Measurements from ENCODE around the gene ELMO1.

ELMO1 gene

DNA sequence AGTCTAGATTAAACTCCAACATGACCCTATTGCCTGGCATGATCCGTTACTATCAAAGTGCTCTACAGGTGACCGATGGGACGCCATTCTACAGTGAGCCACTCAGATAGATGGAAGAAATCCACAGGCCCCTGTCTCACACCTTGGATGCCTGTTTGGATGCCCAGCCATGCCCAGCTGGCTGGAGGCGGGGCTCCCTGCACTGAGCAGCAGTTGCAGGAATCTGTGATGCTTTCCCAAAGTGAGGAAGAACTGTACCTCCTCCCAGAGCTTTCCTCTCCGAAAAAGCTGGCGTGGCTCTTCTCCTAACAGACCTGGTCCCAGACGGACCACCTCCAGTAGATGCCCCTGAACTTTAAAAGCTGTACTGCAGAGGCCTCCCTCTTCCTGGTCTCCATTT lies 253.3 kb downstream of the ELMO1 start:
- DNase-seq (ENCODE audit: low read depth), result no peak
- H3K4me3 ChIP-seq (ENCODE audit: low read depth, low read length), result no peak overlapping the region
- in situ Hi-C loops (cut with HindIII; ENCODE audit: low sequenced_read_pairs), result loop anchor here (5.0 kb wide), 1 partner anchor 703 kb away; no protein-coding TSS in a partner anchor
- TF ChIP-seq, protein P1, sequence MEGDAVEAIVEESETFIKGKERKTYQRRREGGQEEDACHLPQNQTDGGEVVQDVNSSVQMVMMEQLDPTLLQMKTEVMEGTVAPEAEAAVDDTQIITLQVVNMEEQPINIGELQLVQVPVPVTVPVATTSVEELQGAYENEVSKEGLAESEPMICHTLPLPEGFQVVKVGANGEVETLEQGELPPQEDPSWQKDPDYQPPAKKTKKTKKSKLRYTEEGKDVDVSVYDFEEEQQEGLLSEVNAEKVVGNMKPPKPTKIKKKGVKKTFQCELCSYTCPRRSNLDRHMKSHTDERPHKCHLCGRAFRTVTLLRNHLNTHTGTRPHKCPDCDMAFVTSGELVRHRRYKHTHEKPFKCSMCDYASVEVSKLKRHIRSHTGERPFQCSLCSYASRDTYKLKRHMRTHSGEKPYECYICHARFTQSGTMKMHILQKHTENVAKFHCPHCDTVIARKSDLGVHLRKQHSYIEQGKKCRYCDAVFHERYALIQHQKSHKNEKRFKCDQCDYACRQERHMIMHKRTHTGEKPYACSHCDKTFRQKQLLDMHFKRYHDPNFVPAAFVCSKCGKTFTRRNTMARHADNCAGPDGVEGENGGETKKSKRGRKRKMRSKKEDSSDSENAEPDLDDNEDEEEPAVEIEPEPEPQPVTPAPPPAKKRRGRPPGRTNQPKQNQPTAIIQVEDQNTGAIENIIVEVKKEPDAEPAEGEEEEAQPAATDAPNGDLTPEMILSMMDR (IDR thresholded peaks at IDR 0.05; ENCODE audit: low read depth, low read length, missing control alignments), result no peak

DNA sequence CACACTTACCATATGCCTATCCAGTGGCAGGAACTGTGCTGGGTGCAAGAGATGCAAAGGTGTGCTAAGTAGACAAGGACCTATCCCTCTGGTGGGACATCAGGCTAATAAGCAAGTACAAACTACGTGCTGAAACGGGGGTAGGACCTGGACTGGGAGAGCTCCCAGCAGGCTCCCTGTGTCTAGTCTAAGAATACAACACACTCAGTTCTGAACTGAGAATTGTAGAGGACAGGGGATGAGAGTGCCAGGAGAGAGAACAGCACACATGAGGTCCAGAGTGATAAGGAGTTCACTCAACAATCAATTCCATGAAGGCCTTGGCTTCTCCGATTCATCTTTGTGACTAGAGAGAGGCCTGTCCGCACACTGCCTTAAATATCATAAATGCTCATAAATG lies 253.7 kb downstream of the ELMO1 start:
- in situ Hi-C loops (cut with HindIII; ENCODE audit: low sequenced_read_pairs), result loop anchor here (5.0 kb wide), 1 partner anchor 703 kb away; no protein-coding TSS in a partner anchor
- DNase-seq (ENCODE audit: low read depth), result no peak
- H3K4me3 ChIP-seq (ENCODE audit: low read depth, low read length), result no peak overlapping the region
- TF ChIP-seq, protein P1 (IDR thresholded peaks at IDR 0.05; ENCODE audit: low read depth, low read length, missing control alignments), result no peak

DNA sequence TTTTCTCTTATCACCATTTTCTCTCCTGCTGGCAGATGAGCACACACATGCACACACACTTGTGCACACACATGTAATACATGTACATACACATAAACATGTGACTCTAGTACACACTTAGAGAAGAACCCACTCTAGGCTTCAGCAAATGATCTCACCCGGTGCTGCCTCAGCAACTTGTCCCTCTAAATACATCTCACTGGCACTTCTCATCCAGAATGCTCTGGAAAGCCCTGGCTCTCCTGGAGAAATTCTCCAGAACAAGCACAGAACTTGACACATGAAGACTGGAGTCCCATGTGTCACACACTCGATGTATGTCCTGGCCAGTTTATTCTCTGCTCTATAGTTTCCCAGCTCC lies 254.9 kb downstream of the ELMO1 start:
- in situ Hi-C loops (cut with HindIII; ENCODE audit: low sequenced_read_pairs), result no loop called here
- no peak overlapping the region for H3K4me3 ChIP-seq (ENCODE audit: low read depth, low read length)
- no peak for DNase-seq (ENCODE audit: low read depth)

DNA sequence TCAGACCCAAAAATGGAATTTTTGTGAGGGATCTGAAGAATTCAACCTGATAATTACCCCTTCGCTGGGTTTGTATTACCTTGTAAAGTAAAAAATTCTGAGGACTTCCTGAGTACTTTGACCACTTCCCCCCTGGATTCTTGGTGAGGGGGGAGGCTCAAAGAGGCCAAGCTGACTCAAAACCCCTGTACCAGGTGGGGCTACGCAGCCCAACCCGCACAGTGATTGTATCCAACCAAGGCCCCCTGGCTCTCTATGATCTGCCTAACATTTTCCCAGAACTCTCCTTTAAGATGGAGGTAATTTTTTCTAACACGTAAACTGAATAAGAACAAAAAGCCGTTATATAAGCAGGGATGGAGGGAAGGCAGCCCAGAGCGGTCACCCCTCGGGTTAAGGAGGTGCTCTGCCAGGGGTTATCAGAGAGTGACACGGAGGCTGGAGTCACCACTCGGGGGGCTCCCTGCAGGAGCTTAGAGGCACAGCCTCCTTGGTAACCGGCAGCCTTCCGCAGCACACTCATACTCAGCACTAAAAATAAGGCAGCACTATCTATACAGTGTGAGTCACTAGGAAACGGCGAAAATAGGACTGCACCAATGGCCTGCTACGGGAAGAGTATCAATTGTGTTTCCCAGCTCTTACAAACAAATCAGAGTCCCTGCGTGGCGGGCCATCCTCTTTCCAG lies 255.4 kb downstream of the ELMO1 start:
- no peak overlapping the region for H3K4me3 ChIP-seq (ENCODE audit: low read depth, low read length)
- no peak for DNase-seq (ENCODE audit: low read depth)
- in situ Hi-C loops (cut with HindIII; ENCODE audit: low sequenced_read_pairs), result no loop called here

More for the DNA sequence above, 254.9 kb downstream of the ELMO1 start:
- TF ChIP-seq, protein P1 (IDR thresholded peaks at IDR 0.05; ENCODE audit: low read depth, low read length, missing control alignments), result no peak

DNA sequence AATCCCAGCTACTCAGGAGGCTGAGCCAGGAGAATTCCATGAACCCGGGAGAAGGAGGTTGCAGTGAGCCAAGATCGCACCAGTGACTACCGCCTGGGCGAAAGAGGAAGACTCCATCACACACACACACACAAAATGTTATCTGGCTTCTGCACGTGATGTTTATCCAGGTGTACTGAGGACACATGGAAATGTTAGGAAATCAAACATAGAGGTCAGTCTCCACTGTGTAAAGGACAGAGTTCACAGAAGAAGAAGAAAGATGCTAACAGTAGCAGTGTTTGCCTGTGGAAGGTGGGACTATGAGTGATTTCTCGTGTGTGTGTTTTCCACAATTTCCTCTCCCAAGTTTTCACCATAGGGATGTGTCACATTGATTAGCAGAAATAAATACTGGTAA lies 256.9 kb downstream of the ELMO1 start:
- TF ChIP-seq, protein P1 (IDR thresholded peaks at IDR 0.05; ENCODE audit: low read depth, low read length, missing control alignments), result no peak
- H3K4me3 ChIP-seq (ENCODE audit: low read depth, low read length), result no peak overlapping the region
- DNase-seq (ENCODE audit: low read depth), result no peak
- in situ Hi-C loops (cut with HindIII; ENCODE audit: low sequenced_read_pairs), result no loop called here

More for the DNA sequence above, 255.4 kb downstream of the ELMO1 start:
- TF ChIP-seq, protein P1 (IDR thresholded peaks at IDR 0.05; ENCODE audit: low read depth, low read length, missing control alignments), result no peak

DNA sequence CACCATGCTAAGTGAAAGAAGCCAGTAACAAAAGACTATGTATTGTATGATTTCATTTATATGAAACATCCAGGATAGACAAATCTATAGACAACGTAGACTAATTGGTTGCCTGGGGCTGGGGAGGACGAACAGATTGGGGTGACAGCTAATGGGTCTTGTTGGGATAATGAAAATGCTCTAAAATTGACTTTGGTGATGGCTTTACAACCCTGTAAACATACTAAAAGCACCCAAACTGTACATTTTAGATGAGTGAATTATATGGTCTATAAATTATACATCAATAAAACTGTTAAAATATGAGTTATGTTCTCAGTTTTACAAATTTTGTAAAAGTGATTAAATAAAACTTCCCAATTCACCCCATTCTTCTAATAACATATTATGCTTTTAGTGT lies 261.5 kb downstream of the ELMO1 start:
- no peak for DNase-seq (ENCODE audit: low read depth)
- in situ Hi-C loops (cut with HindIII; ENCODE audit: low sequenced_read_pairs), result no loop called here
- no peak overlapping the region for H3K4me3 ChIP-seq (ENCODE audit: low read depth, low read length)
- TF ChIP-seq, protein P1 (IDR thresholded peaks at IDR 0.05; ENCODE audit: low read depth, low read length, missing control alignments), result no peak

Measured in astrocyte of the cerebellum (primary cell).